Ishikawa (cell line): Measurements from ENCODE around the gene NEURL1.

Experiments used
- EGR1 ChIP-seq: IDR thresholded peaks from 2 replicates; pipeline ENCODE4 v1.6.1; 2012
- FOXM1 ChIP-seq: IDR thresholded peaks from 2 replicates; pipeline ENCODE4 v1.6.1; 2012; ENCODE audit warnings: low read depth, borderline replicate concordance
- RAD21 ChIP-seq: IDR thresholded peaks from 2 replicates; pipeline ENCODE4 v1.6.1; 2012; ENCODE audit warnings: low read depth
- YY1 ChIP-seq: IDR thresholded peaks from 2 replicates; pipeline ENCODE4 v1.6.1; 2012; ENCODE audit warnings: low read depth
- ZBTB7A ChIP-seq: IDR thresholded peaks from 2 replicates; pipeline ENCODE4 v1.6.1; 2012; ENCODE audit warnings: low read depth
- TF ChIP-seq, protein P1 (sequence below): IDR thresholded peaks from 2 replicates; pipeline ENCODE4 v1.6.1; 2012; ENCODE audit warnings: low read depth, mild to moderate bottlenecking
- TF ChIP-seq, protein P2 (sequence below): IDR thresholded peaks from 2 replicates; pipeline ENCODE4 v1.6.1; 2012

GRCh38 chr10:103602852-103603155 lies 109.3 kb downstream of the NEURL1 start:
- TF ChIP-seq, protein P1, sequence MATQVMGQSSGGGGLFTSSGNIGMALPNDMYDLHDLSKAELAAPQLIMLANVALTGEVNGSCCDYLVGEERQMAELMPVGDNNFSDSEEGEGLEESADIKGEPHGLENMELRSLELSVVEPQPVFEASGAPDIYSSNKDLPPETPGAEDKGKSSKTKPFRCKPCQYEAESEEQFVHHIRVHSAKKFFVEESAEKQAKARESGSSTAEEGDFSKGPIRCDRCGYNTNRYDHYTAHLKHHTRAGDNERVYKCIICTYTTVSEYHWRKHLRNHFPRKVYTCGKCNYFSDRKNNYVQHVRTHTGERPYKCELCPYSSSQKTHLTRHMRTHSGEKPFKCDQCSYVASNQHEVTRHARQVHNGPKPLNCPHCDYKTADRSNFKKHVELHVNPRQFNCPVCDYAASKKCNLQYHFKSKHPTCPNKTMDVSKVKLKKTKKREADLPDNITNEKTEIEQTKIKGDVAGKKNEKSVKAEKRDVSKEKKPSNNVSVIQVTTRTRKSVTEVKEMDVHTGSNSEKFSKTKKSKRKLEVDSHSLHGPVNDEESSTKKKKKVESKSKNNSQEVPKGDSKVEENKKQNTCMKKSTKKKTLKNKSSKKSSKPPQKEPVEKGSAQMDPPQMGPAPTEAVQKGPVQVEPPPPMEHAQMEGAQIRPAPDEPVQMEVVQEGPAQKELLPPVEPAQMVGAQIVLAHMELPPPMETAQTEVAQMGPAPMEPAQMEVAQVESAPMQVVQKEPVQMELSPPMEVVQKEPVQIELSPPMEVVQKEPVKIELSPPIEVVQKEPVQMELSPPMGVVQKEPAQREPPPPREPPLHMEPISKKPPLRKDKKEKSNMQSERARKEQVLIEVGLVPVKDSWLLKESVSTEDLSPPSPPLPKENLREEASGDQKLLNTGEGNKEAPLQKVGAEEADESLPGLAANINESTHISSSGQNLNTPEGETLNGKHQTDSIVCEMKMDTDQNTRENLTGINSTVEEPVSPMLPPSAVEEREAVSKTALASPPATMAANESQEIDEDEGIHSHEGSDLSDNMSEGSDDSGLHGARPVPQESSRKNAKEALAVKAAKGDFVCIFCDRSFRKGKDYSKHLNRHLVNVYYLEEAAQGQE = no peak
- TF ChIP-seq FOXM1 = no peak
- no peak for TF ChIP-seq ZBTB7A
- no peak for TF ChIP-seq EGR1
- TF ChIP-seq YY1 = no peak
- TF ChIP-seq, protein P2, sequence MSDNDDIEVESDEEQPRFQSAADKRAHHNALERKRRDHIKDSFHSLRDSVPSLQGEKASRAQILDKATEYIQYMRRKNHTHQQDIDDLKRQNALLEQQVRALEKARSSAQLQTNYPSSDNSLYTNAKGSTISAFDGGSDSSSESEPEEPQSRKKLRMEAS = no peak
- TF ChIP-seq RAD21 = no peak
